Stimulated activated CD8-positive, alpha-beta memory T cell treated with anti-CD3 and anti-CD28 coated beads, Interleukin-7, amount 100 ng/mL, for 24 hours (primary cell): ENCODE measurements around the gene MBLAC1.
A peak's percentile ranks its signal among the peaks of the same experiment; 100 is the strongest.

ENCODE experiments used
- DNase-seq: peaks from one replicate; pipeline ENCODE4 v3.0.0-alpha.2; 2020; ENCODE audit warnings: low read depth

The MBLAC1 gene

GRCh38 chr7:100153708-100154535 is 27.2 kb downstream of the MBLAC1 start:
- no peak for DNase-seq

DNA sequence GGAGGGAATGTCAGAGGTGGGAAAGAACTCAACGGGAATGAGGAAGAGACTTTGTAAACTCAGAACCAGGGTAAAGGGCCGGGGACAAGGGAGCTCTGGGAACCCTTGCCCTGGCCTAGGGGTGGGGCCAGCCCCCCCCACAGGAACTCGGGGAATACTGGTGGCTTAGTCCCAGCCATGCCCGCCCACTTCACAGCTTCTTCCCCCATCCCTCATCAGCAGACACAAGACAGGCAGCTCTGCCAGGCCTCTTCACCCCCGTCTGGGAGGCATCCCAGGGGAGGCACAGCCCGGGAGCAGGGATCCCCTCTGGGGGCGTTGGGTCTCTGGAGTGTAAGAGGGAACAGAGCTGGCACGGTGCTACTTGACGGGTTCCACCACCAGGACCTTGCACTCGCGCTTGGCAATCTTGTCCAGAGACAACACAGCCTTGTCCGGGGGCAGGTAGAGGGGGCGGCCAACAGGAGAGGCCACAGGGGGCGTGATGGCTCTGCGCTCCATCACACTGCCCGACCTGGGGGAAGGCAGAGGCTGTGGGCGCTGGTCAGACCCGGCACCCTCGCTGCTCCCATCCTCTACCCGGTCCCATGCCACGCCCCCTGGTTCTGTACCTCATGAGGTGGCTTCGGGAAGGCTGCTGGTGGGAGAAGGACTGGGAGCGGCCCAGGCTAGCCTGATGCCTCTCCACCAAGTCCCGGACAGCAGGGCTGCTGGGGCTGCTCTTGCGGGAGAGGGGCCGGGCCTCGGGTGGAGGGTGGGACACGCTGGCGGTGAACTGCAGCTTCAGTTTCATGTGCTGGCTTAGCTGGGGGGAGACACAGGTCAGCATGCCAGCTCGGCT is 28.1 kb downstream of the MBLAC1 start:
- DNase-seq: no peak

DNA sequence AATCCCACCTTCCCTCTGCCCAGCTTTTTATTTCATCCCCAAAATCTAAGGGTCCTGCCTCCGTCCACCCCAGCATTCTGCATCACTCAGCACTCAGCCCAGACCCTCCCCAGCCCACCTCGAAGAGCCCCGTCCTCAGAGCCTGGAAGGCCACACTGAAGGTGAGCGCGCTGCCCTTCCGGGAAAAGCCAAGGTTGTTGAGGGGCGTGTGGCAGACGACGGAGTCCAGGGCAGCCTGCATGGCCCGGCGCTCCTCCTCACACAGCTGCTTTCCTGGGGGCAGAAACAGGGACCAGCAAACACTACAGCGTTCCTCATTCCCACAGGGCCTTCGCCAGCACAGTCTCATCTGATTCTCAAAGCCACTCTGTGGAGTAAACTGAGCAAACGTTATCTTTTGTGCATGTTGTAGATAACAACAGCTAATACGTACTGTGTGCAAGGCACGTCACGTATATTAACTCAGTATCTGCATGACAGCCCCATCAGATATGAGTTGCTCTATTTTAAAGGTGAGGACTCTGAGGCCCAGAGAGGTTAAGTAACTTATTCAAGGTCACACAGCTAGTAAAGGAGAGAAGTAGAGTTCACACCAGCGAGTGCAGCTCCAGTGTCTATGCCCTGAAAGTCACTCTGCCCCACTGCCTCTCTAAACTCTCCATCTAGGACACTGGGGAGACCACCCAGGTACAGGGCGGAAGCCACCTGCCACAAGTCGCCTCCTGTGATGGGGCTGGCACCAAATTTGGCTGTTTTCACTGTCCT is 29.0 kb downstream of the MBLAC1 start:
- no peak for DNase-seq

GRCh38 chr7:100156331-100157068 is 29.7 kb downstream of the MBLAC1 start:
- DNase-seq: no peak

GRCh38 chr7:100157069-100157333 is 30.2 kb downstream of the MBLAC1 start:
- no peak for DNase-seq

DNA sequence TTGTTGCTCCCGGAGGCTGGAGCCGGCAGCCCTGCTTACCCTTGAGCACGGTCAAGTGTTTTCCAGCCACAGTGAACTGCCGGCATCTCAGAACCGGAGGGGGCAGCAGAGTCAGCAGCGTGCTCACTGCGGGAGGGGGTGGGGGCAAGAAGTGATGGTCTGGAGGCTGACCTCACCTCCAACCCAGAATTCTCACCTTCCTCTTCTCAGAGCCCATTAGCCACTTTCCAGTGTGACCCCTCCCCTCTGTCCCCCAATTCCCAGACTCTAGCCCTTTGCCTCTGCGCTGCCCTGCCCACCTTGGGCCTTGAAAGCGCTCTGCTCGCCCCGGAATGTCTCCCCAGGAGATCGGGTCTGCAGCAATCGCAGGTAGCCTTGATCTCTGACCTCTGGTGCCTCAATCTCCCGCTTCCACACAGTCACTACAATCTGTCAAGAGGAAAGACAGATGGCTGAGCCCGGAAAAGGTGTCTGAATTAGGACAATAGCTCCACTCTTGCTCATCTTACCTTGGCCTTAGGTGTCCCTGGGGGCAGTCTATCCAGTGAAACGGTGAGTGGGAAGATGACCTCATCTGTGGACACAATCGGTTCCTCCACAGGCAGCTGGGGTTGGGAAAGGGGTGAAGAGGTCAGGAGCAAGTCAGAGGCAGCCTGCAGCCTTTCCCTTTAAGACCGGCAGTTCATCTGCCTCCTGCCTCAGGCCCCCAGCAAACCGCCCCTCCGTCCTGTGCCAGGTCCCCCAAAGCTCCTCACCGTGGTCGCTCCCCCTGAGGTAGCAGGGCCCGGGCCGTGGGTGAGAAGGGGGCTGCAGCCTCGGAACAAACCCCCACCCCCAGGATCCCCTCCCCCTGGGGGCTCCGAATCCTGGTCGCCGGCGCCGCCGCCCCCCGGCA is 30.8 kb downstream of the MBLAC1 start:
- DNase-seq: no peak

- DNase-seq: peak; percentile 90
Measured at GRCh38 chr7:100158229-100159098, 31.7 kb downstream of the MBLAC1 start, which contains the start of gene TRAPPC14. TSS of gene TRAPPC14 (minus strand) at chr7:100158723. CDS start at chr7:100158499, 224 bp downstream.

DNA sequence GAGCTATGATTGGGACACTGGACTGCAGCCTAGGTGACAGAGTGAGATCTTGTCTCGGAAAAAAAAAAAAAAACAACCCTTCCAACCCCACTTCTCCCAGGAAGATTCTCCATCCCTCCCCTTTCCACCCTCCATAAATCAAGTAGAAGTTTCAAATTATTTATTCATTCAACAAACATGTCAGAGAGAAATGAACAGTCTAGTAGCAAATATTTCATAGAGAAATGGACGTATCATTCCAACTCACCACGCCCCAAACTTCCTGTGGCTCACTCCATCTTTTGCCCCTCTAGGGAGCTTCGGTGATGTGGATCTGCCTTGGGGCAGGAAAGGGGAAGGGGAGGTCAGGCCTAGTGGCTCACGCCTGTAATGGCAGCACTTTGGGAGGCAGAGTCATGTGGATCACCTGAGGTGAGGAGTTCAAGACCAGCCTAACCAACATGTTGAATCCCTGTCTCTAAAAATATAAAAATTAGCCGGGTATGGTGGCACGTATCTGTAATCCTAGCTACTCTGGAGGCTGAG is 32.4 kb downstream of the MBLAC1 start:
- DNase-seq: no peak

DNA sequence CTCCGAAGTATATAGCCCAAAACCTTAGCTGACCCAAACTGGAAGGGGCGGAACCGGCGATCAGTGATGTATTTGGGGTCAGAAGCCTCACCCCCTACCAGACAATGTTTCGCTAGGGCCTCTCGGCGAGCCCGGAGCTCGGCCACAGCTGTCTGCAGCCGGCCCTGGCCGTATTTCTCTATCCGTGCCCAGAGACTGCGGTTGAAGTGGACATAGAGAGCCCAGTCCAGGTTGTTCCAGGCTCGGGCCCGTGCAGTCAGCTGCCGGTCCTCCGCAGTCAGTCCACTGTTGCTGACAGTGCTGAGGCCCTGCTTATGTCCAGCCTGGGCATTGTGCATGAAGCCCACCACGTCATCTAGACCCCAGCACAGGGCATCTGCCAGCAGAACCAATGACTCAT is 33.3 kb downstream of the MBLAC1 start:
- DNase-seq: no peak

GRCh38 chr7:100163006-100163531 is 36.3 kb downstream of the MBLAC1 start:
- DNase-seq: no peak

DNA sequence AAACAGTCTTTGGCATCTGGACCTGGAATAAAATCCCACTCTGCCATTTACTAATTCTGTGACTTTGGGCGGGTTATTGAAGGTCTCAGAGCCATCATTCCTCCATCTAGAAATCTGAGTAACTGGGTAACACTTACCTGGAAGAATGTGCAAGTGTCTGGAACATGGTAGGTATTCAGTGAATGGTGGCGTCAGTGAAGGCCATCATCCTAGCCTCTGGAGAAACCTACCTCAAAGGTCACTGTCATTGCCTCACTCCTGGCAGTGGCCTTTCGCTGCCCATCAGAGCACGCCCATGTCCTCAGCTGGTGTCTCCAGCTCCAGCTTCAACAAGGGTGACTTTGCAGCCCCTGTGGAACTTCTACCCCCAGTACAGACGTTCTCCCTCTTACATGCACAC is 37.1 kb downstream of the MBLAC1 start:
- DNase-seq: no peak

GRCh38 chr7:100166317-100166940 is 39.7 kb downstream of the MBLAC1 start:
- DNase-seq: no peak

GRCh38 chr7:100166970-100167911 is 40.5 kb downstream of the MBLAC1 start:
- no peak for DNase-seq

GRCh38 chr7:100167912-100168323 is 41.2 kb downstream of the MBLAC1 start:
- DNase-seq: no peak

DNA sequence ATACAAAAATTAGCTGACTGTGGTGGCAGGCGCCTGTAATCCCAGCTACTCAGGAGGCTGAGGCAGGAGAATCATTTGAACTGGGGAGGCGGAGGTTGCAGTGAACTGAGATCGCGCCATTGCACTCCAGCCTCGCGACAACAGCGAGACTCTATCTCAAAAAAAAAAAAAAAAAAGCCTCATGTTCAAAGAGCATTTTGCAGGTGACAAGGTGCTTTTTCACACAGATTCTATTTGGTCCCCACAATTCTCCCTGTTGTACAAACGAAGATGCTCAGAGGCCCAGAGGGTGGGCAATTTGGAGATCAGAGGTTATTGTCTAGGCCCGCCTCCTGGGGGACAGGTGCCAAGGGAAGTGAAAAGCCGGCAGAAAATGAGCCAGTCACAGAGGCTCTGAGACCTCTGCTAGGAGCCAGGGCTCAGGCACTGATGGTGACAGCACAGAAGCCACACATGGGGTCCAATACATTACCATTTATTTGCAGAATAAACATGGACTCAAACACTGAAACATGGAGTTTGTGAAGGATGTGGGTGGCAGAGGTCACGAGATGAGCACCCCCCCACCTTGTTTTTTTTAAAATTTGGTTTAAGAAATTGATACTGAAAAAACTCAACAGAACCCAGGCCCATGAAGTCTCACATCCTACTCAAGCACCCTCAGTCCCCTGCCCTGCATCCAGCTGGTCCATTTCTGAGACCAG is 42.5 kb downstream of the MBLAC1 start:
- no peak for DNase-seq

DNA sequence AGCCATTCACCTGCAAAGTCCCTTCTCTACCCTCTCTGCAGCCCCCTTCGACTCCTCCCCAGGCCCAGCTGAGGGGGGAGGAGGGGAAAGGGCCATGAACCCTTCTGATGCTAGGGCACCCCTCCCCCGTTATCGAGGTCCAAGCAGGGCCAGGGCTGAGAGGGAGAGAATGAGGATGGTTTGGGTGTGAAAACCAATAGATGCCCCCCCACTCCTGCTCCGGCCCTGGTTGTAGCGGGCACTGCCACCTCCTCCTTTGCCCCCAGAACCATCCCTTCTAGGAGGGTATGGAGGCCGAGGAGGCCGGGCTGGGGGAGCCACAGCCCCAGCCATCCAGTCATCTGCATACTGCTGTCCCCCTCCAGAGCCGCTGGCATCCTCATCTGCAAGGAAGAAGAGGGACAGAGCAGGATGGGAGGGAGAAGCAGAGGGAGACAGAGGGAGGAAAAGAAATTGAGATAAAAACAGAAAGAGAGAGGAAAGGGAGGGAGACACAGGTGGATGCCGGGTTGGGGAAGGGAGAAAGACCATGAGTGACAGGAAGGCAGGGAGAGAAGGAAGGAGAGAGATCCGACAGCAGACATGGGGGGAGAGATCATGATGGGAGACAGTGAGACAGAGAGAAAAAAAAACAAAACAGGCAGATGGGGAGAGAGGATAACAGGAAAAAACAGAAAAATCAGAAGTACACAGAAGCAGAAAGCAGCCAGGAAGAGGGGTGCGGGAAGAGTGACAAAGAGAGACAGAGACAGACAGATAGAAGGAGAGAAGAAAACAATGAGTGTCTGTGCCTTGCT is 43.5 kb downstream of the MBLAC1 start:
- DNase-seq: no peak
